Muscle layer of colon (tissue), 2 donors: ENCODE results near the gene KIF1C.

Experiments used
- H3K27ac ChIP-seq: one replicate; pipeline ENCODE4 v1.7.0; 2013; ENCODE audit warnings: low read depth, mild to moderate bottlenecking, low read length, moderate library complexity
- H3K27me3 ChIP-seq, 2 donors: one replicate each; pipeline ENCODE4 v1.7.0; 2013; ENCODE audit warnings: low read length in 2 of 2, mild to moderate bottlenecking in 2 of 2; ENCODE audit not compliant: insufficient read depth in 2 of 2, control insufficient read depth in 1 of 2
- H3K36me3 ChIP-seq: one replicate; pipeline ENCODE4 v1.7.0; 2013; ENCODE audit warnings: mild to moderate bottlenecking, low read length; ENCODE audit not compliant: insufficient read depth
- H3K4me1 ChIP-seq: one replicate; pipeline ENCODE4 v1.7.0; 2013; ENCODE audit warnings: mild to moderate bottlenecking, low read length; ENCODE audit not compliant: insufficient read depth
- H3K4me3 ChIP-seq, 2 donors: one replicate each; pipeline ENCODE4 v1.7.0; 2013; ENCODE audit warnings: low read length in 2 of 2, low read depth in 1 of 2, mild to moderate bottlenecking in 1 of 2, moderate library complexity in 1 of 2
- H3K9ac ChIP-seq: one replicate; pipeline ENCODE4 v1.7.0; 2013; ENCODE audit warnings: low read length
- H3K9me3 ChIP-seq: one replicate; pipeline ENCODE4 v1.7.0; 2013; ENCODE audit warnings: mild to moderate bottlenecking, low read length
- donor health status: abdominal sarcoma.
- donor health status: Adenocarcinoma of cecum.

The KIF1C gene

GRCh38 chr17:5034063-5034462 is 36.3 kb downstream of the KIF1C start:
- Histone ChIP-seq H3K27me3 (peaks cover 0 to 5% of the 10 kb centered on the region in 2 donors), H3K9ac (no peak overlapping the region), H3K4me1 (no peaks in the 10 kb centered on the region), H3K36me3 (no peaks in the 10 kb centered on the region), H3K9me3 (no peaks in the 10 kb centered on the region), H3K27ac (no peak overlapping the region), H3K4me3 (no peak overlapping the region)

DNA sequence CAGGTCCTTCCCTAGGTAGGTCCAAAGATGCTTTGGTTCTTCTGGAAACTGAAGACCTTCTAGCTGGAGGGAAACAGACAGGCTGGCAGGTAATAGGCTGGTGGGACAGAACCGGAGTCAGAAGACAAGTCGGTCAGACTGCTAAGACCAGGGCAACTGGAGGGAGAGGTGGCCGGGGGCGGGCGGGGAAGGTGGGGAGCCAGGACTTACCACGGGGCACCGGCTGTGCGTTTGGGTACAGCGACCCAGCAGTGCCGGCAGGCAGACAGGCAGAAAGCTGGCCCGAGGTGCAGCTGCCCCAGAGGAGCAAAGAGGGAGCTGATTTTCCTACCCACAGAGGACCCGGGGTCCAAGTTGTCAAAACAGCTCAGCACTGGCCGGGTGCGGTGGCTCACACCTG is 36.9 kb downstream of the KIF1C start:
- H3K4me3 ChIP-seq = no peak overlapping the region
- H3K27ac ChIP-seq = no peak overlapping the region
- no peaks in the 10 kb centered on the region for H3K36me3 ChIP-seq
- peaks cover 0 to 5% of the 10 kb centered on the region in 2 donors for H3K27me3 ChIP-seq
- no peaks in the 10 kb centered on the region for H3K9me3 ChIP-seq
- no peak overlapping the region for H3K9ac ChIP-seq
- no peaks in the 10 kb centered on the region for H3K4me1 ChIP-seq

DNA sequence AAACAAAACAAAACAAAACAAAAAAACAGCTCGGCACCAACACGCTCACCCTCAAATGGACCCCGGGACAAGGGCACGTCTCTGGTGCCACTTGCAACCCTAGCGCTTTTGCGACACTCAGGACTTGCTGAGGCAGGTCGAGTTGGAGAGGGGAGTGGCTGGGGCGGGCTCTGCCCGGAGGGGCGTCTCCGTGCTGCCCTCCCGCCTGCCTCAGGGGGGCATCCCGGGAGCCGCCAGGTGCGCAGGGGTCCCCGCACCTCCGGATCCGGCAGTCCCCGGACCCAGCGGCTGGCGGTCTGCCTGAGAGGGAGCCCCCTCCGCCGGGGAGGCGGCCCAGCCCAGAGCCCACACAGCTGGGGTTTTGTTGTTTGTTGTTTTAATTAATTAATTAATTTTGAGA is 37.6 kb downstream of the KIF1C start, which contains the start of gene SLC52A1:
TSS of gene SLC52A1 (minus strand) at position 112 of the 400 bp plus-strand sequence. CDS start 820 bp downstream, outside the sequence.
- Histone ChIP-seq H3K27ac (no peak within 1 kb of the TSS), H3K9me3 (no peaks in the 10 kb centered on the region), H3K4me1 (no peaks in the 10 kb centered on the region), H3K9ac (no peak within 1 kb of the TSS), H3K4me3 (no peak within 1 kb of the TSS), H3K27me3 (peaks cover 0 to 5% of the 10 kb centered on the region in 2 donors), H3K36me3 (no peaks in the 10 kb centered on the region)

GRCh38 chr17:5042157-5043022 is 44.6 kb downstream of the KIF1C start:
- Histone ChIP-seq H3K9ac (no peak overlapping the region), H3K9me3 (no peaks in the 10 kb centered on the region), H3K27me3 (no peaks in the 10 kb centered on the region), H3K4me1 (no peaks in the 10 kb centered on the region), H3K4me3 (no peak overlapping the region), H3K27ac (no peak overlapping the region), H3K36me3 (no peaks in the 10 kb centered on the region)

GRCh38 chr17:5043524-5043923 is 45.8 kb downstream of the KIF1C start:
- no peaks in the 10 kb centered on the region for H3K36me3 ChIP-seq
- H3K9ac ChIP-seq = no peak overlapping the region
- H3K4me3 ChIP-seq = no peak overlapping the region
- H3K27ac ChIP-seq = no peak overlapping the region
- no peaks in the 10 kb centered on the region for H3K9me3 ChIP-seq
- H3K4me1 ChIP-seq = no peaks in the 10 kb centered on the region
- H3K27me3 ChIP-seq = no peaks in the 10 kb centered on the region

- H3K27me3 ChIP-seq = no peaks in the 10 kb centered on the region
- H3K9me3 ChIP-seq = no peaks in the 10 kb centered on the region
- no peak overlapping the region for H3K9ac ChIP-seq
- no peak overlapping the region for H3K27ac ChIP-seq
- peaks cover 5% of the 10 kb centered on the region for H3K4me1 ChIP-seq
- H3K36me3 ChIP-seq = no peaks in the 10 kb centered on the region
- H3K4me3 ChIP-seq = no peak overlapping the region
Measured at GRCh38 chr17:5044630-5045029, 46.9 kb downstream of the KIF1C start.

DNA sequence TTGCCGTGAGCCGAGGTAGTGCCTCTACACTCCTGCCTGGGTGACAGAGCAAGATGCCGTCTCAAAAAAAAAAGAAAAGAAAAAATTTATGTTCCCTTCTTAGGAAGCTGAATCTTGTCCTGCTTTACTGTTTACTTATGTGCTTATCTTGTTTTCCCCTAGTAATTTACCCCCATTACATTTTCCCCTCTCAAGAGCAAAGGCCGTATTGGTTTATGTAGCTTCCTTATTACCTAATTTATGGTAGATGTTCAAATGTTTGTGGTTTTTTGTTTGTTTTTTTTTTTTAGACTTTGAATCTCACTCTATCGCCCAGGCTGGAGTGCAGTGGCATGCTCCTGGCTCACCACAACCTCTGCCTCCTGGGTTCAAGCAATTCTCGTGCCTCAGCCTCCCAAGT is 47.7 kb downstream of the KIF1C start:
- Histone ChIP-seq H3K36me3 (no peaks in the 10 kb centered on the region), H3K27me3 (no peaks in the 10 kb centered on the region), H3K4me1 (peaks cover 13% of the 10 kb centered on the region), H3K4me3 (no peak overlapping the region), H3K9ac (no peak overlapping the region), H3K27ac (no peak overlapping the region), H3K9me3 (no peaks in the 10 kb centered on the region)

DNA sequence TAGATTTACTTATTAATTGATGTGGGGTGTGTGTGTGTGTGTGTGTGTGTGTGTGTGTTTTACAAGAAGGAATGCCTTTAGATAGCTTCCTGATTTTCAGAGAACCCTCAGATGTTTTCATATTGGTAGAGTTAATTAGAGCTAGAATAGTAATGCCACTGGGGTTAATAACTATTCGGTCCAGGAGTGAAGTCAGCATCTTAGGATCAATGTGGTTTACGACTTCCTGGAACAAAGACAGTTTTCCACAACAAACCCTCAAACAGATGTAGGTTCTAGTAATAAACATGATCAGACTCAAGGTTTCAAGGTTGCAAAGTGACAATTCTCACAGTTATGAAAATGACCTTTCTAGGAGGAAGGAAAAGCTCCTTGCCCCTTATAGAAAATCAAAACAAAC is 49.7 kb downstream of the KIF1C start:
- Histone ChIP-seq H3K36me3 (no peaks in the 10 kb centered on the region), H3K4me3 (no peak overlapping the region), H3K27me3 (no peaks in the 10 kb centered on the region), H3K4me1 (peaks cover 13% of the 10 kb centered on the region), H3K9ac (no peak overlapping the region), H3K9me3 (no peaks in the 10 kb centered on the region), H3K27ac (no peak overlapping the region)

DNA sequence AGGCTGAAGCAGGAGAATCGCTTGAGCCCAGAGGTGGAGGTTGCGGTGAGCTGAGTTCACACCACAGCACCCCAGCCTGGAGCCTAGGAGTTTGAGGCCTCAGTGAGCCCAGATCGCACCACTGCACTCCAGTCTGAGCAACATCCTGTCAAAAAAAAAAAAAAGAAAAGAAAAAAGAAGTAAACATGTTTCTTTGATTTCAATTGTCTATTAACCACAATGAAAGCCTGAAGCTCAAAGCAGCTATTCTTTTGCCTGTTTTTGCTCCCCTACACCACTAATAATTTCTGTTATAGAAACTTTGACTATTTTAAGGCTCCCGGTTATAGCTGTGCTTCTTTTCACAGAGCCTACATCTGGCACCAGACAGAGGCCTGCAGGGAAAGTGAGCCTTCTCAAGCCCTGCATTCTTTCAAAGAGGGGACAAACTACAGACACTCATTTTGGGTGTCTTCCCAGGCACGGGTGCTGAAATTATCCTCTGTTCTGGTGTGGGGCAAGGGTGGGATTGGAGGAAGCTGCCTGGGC is 51.6 kb downstream of the KIF1C start:
- no peaks in the 10 kb centered on the region for H3K27me3 ChIP-seq
- no peaks in the 10 kb centered on the region for H3K36me3 ChIP-seq
- H3K4me3 ChIP-seq = no peak overlapping the region
- peak overlapping the region; percentile 23 for H3K9ac ChIP-seq
- peaks cover 13% of the 10 kb centered on the region for H3K4me1 ChIP-seq
- peak overlapping the region; percentile 49 for H3K27ac ChIP-seq
- no peaks in the 10 kb centered on the region for H3K9me3 ChIP-seq

DNA sequence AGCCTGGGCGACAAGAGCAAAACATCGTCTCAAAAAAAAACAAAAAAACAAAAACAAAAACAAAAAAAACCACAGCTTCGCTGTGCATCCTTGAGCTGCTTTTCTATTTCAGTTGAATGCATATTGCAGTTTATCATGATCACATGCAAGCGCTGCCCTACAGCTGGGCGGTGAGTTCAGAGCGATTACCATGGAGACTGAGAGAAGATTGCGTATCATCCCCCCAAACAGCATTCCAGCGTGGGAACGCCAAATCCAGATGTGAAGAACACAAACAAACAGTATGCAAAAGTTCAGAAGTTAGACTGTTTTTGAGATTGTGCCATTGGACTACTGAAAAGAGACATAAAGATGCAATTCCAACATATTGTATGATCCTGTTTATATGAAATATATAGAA is 52.5 kb downstream of the KIF1C start:
- peaks cover 13% of the 10 kb centered on the region for H3K4me1 ChIP-seq
- no peaks in the 10 kb centered on the region for H3K36me3 ChIP-seq
- H3K27me3 ChIP-seq = no peaks in the 10 kb centered on the region
- H3K9me3 ChIP-seq = no peaks in the 10 kb centered on the region
- no peak overlapping the region for H3K4me3 ChIP-seq
- H3K9ac ChIP-seq = no peak overlapping the region
- H3K27ac ChIP-seq = peak overlapping the region; percentile 49

DNA sequence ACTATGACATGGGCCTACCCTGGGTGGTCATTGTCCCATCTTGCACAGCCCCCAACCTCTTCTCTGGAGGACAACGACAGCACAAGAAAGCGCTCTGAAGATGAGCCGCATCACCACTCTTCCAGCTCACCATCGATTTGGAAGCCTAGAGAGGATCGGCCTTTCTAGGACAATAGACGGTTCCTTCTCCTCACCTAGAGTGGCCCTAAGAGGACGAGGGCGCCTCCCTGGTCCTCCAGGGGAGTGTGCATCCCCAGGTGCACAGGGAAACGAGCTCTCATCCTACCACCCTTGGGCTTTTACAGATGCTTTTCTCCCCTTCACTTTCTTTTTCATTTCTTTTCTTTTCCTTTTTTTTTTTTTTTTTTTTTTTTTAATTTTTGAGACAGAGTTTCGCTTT is 57.8 kb downstream of the KIF1C start:
- Histone ChIP-seq H3K36me3 (no peaks in the 10 kb centered on the region), H3K4me1 (no peaks in the 10 kb centered on the region), H3K27ac (no peak overlapping the region), H3K9ac (no peak overlapping the region), H3K4me3 (no peak overlapping the region), H3K9me3 (no peaks in the 10 kb centered on the region), H3K27me3 (no peaks in the 10 kb centered on the region)
